H1 (cell line): Measurements from ENCODE around the gene MLANA. TPM values are rescaled to one million over a fixed set of nuclear protein-coding genes. Genes with fewer than 3 reads are reported as not detected.

Experiments used
- CTCF ChIA-PET: fragments of 300-600 bp; sonication (Branson Sonifier 250); formaldehyde crosslinking; loops from one replicate; lab custom pipeline; 2021; ENCODE audit not compliant: partially characterized antibody; lab: Charles Lee
- POLR2A ChIA-PET: fragments of 300-600 bp; sonication (Branson Sonifier 250); formaldehyde crosslinking; loops from one replicate; lab custom pipeline; 2021; ENCODE audit warnings: inconsistent platforms; ENCODE audit not compliant: partially characterized antibody; lab: Charles Lee
- DNase-seq, 2 experiments: peaks; one replicate each; pipeline versions ENCODE4 v3.0.0 to v3.0.0-alpha.2; 2010 to 2022; ENCODE audit warnings: low spot score in 2 of 2, low read depth in 1 of 2, mixed read lengths in 1 of 2
- FAIRE-seq: peaks from 2 replicates; lab custom pipeline; 2011; peaks lifted over from hg19 to GRCh38; lab: Jason Lieb, UNC
- H2AFZ ChIP-seq: 2 replicates; pipeline ENCODE4 v1.8.1; 2012; ENCODE audit warnings: low read length, inconsistent platforms
- H2AK5ac ChIP-seq: 2 replicates; pipeline ENCODE4 v1.6.1; 2013; ENCODE audit warnings: low read depth, low read length
- H2BK120ac ChIP-seq: replicated peaks from 2 replicates; pipeline ENCODE3; 2013; ENCODE audit warnings: low read depth, low read length, inconsistent platforms
- H2BK12ac ChIP-seq: 2 replicates; pipeline ENCODE4 v1.6.1; 2013; ENCODE audit warnings: low read depth, low read length
- H2BK15ac ChIP-seq: 2 replicates; pipeline ENCODE4 v1.6.1; 2013; ENCODE audit warnings: low read length
- H2BK20ac ChIP-seq: 2 replicates; pipeline ENCODE4 v1.6.1; 2013; ENCODE audit warnings: low read length
- H2BK5ac ChIP-seq: 2 replicates; pipeline ENCODE4 v1.6.1; 2013; ENCODE audit warnings: low read depth, low read length
- H3K14ac ChIP-seq: 2 replicates; pipeline ENCODE4 v1.6.1; 2013; ENCODE audit warnings: inconsistent platforms; ENCODE audit not compliant: insufficient read length
- H3K18ac ChIP-seq: 2 replicates; pipeline ENCODE4 v1.6.1; 2013; ENCODE audit warnings: low read length; ENCODE audit errors: extremely low read depth
- H3K23ac ChIP-seq: 2 replicates; pipeline ENCODE4 v1.6.1; 2013; ENCODE audit warnings: inconsistent platforms; ENCODE audit not compliant: insufficient read length
- H3K23me2 ChIP-seq: 2 replicates; pipeline ENCODE4 v1.6.1; 2013; ENCODE audit warnings: low read depth, low read length
- H3K27ac ChIP-seq: 2 replicates; pipeline ENCODE4 v1.6.1; 2011; ENCODE audit warnings: low read depth, low read length, inconsistent platforms
- H3K27me3 ChIP-seq, 4 experiments: replicated peaks in 1 of 4; 1 replicate in 1 of 4; 2 replicates in 3 of 4; pipeline versions ENCODE4 v1.6.1 to v1.8.1; 2011 to 2013; ENCODE audit warnings: low read length in 3 of 4, mild to moderate bottlenecking in 3 of 4, inconsistent platforms in 2 of 4, mixed read lengths in 2 of 4, moderate library complexity in 1 of 4; ENCODE audit not compliant: control insufficient read depth in 3 of 4, insufficient read depth in 3 of 4; ENCODE audit errors: extremely low read depth in 1 of 4
- H3K36me3 ChIP-seq, 4 experiments: 2 replicates each; pipeline versions ENCODE4 v1.6.1 to v1.8.1; 2011 to 2013; ENCODE audit warnings: mild to moderate bottlenecking in 4 of 4, low read length in 3 of 4, moderate library complexity in 2 of 4, control low read depth in 1 of 4, inconsistent platforms in 1 of 4; ENCODE audit not compliant: insufficient read depth in 4 of 4, control insufficient read depth in 2 of 4
- H3K4ac ChIP-seq: replicated peaks from 2 replicates; pipeline ENCODE3; 2013; ENCODE audit warnings: low read length, low read depth, mixed read lengths, inconsistent platforms; ENCODE audit not compliant: insufficient read length
- H3K4me1 ChIP-seq, 4 experiments: replicated peaks in 1 of 4; 1 replicate in 1 of 4; 2 replicates in 3 of 4; pipeline versions ENCODE4 v1.6.1 to v1.8.1; 2011 to 2013; ENCODE audit warnings: low read length in 3 of 4, inconsistent platforms in 2 of 4, mixed read lengths in 1 of 4; ENCODE audit not compliant: insufficient read depth in 4 of 4, control insufficient read depth in 3 of 4
- H3K4me2 ChIP-seq, 2 experiments: 2 replicates each; pipeline versions ENCODE4 v1.6.1 to v1.8.1; 2011 to 2013; ENCODE audit warnings: low read depth in 2 of 2, low read length in 2 of 2, control low read depth in 1 of 2, inconsistent platforms in 1 of 2, mild to moderate bottlenecking in 1 of 2; ENCODE audit not compliant: insufficient read depth in 1 of 2
- H3K4me3 ChIP-seq, 4 experiments: fragments of 200-600, 300-600 bp in 1 of 4; sonication (generic), shearing (Covaris generic), sonication (Bioruptor Twin) in 1 of 4; 2 replicates each; pipeline versions ENCODE4 v1.5.1 to v1.8.1; 2011 to 2016; ENCODE audit warnings: low read length in 4 of 4, low read depth in 3 of 4, control low read depth in 2 of 4, inconsistent platforms in 2 of 4, mild to moderate bottlenecking in 2 of 4, mixed read lengths in 1 of 4, moderate library complexity in 1 of 4; ENCODE audit not compliant: insufficient read depth in 2 of 4; ENCODE audit errors: extremely low read depth in 1 of 4
- H3K56ac ChIP-seq: replicated peaks from 2 replicates; pipeline ENCODE3; 2013; ENCODE audit warnings: low read depth, mild to moderate bottlenecking, mixed read lengths, low read length, inconsistent platforms; ENCODE audit not compliant: insufficient read length
- H3K79me1 ChIP-seq: 2 replicates; pipeline ENCODE4 v1.6.1; 2013; ENCODE audit warnings: low read depth, low read length, control low read depth
- H3K79me2 ChIP-seq, 2 experiments: 2 replicates each; pipeline versions ENCODE4 v1.6.1 to v1.8.1; 2012 to 2013; ENCODE audit warnings: low read length in 2 of 2, mild to moderate bottlenecking in 2 of 2, inconsistent platforms in 1 of 2; ENCODE audit not compliant: insufficient read depth in 2 of 2, control insufficient read depth in 1 of 2
- H3K9ac ChIP-seq, 4 experiments: replicated peaks in 1 of 4; 1 replicate in 1 of 4; 2 replicates in 3 of 4; pipeline versions ENCODE4 v1.6.1 to v1.8.1; 2011 to 2013; ENCODE audit warnings: low read depth in 3 of 4, low read length in 3 of 4, control low read depth in 2 of 4, mild to moderate bottlenecking in 2 of 4, moderate library complexity in 2 of 4, inconsistent platforms in 1 of 4; ENCODE audit errors: extremely low read depth in 1 of 4
- H3K9me3 ChIP-seq, 2 experiments: 2 replicates each; pipeline versions ENCODE4 v1.6.1 to v1.8.1; 2012 to 2013; ENCODE audit warnings: mild to moderate bottlenecking in 2 of 2, moderate library complexity in 2 of 2, control low read depth in 1 of 2, inconsistent platforms in 1 of 2, low read depth in 1 of 2, low read length in 1 of 2, mixed read lengths in 1 of 2; ENCODE audit not compliant: insufficient read depth in 2 of 2
- H4K20me1 ChIP-seq, 2 experiments: replicated peaks in 1 of 2; 2 replicates each; pipeline versions ENCODE3 to v1.8.1; 2011 to 2013; ENCODE audit warnings: inconsistent platforms in 2 of 2, low read length in 2 of 2, mild to moderate bottlenecking in 1 of 2; ENCODE audit not compliant: insufficient read depth in 2 of 2, control insufficient read depth in 1 of 2
- H4K5ac ChIP-seq: 2 replicates; pipeline ENCODE4 v1.6.1; 2013; ENCODE audit warnings: low read length, low read depth, mixed read lengths, inconsistent platforms; ENCODE audit not compliant: insufficient read length
- H4K8ac ChIP-seq: 2 replicates; pipeline ENCODE4 v1.8.0; 2013; ENCODE audit warnings: mild to moderate bottlenecking, moderate library complexity, low read length, inconsistent platforms; ENCODE audit not compliant: insufficient read depth; ENCODE audit errors: extremely low read depth
- H4K91ac ChIP-seq: replicated peaks from 2 replicates; pipeline ENCODE3; 2013; ENCODE audit warnings: low read length, mixed read lengths, inconsistent platforms; ENCODE audit not compliant: insufficient read length
- CEBPB ChIP-seq: IDR thresholded peaks from 2 replicates; pipeline ENCODE4 v1.6.1; 2012; ENCODE audit warnings: low read depth, low read length
- CHD2 ChIP-seq: IDR thresholded peaks from 2 replicates; pipeline ENCODE4 v1.6.1; 2012; ENCODE audit warnings: low read length, improper control_type of control experiment
- RAD21 ChIP-seq, 2 experiments: IDR thresholded peaks in 1 of 2; conservative IDR thresholded peaks in 1 of 2; 2 replicates each; pipeline ENCODE4 v1.6.1; 2011; ENCODE audit warnings: low read depth in 2 of 2, low read length in 2 of 2, improper control_type of control experiment in 1 of 2, inconsistent platforms in 1 of 2, mild to moderate bottlenecking in 1 of 2, moderate library complexity in 1 of 2
- RXRA ChIP-seq: IDR thresholded peaks from 2 replicates; pipeline ENCODE4 v1.6.1; 2011; ENCODE audit warnings: low read depth, mild to moderate bottlenecking, low read length, moderate library complexity; ENCODE audit not compliant: insufficient read depth
- ZNF274 ChIP-seq: IDR thresholded peaks from 2 replicates; pipeline ENCODE4 v1.7.0; 2012; ENCODE audit warnings: low read length, borderline replicate concordance; ENCODE audit errors: extremely low read depth
- WGBS, 2 experiments: shearing (Covaris generic) in 1 of 2; methylation state at CpG; one replicate each; pipeline versions ENCODE4 v1.1.6 to v1.1.7; 2013 to 2015; ENCODE audit warnings: low lambda C conversion rate in 2 of 2, mixed read lengths in 2 of 2, inconsistent platforms in 1 of 2, low coverage in 1 of 2, missing lambda C conversion rate in 1 of 2; ENCODE audit not compliant: insufficient replicate concordance in 2 of 2, insufficient coverage in 1 of 2, insufficient read length in 1 of 2; ENCODE audit errors: extremely low coverage in 1 of 2, missing lambda C conversion rate in 1 of 2; 5-methylcytosine and 5-hydroxymethylcytosine counted together
- polyA plus RNA-seq, 7 experiments: library from polyadenylated mRNA; depleted of rRNA in 3 of 7; stranded (reverse) in 5 of 7; unstranded in 2 of 7; fragments of >200 nt in 5 of 7; fragments of 200-250 nt in 2 of 7; gene quantifications; 1 replicate in 5 of 7; 2 replicates in 1 of 7; 4 replicates in 1 of 7; pipeline versions ENCODE4 v1.2.1 to v1.2.3, GENCODE V29; 2011 to 2013; ENCODE audit warnings: missing spikeins in 2 of 7, mixed read lengths in 2 of 7
- total RNA-seq: library from RNA; stranded (reverse); fragmentation: NEBNext Ultra II Directional; extraction: Animal tissue kit (Norgen Biotek cat#: 25700); gene quantifications from 2 replicates; pipeline ENCODE4 v1.2.1, GENCODE V29; 2021

The MLANA gene
- total and polyA plus RNA-seq, 2 of the 8 experiments (the other 6 are each of a cell fraction or from before 2014, with no cell fraction given) = not detected

DNA sequence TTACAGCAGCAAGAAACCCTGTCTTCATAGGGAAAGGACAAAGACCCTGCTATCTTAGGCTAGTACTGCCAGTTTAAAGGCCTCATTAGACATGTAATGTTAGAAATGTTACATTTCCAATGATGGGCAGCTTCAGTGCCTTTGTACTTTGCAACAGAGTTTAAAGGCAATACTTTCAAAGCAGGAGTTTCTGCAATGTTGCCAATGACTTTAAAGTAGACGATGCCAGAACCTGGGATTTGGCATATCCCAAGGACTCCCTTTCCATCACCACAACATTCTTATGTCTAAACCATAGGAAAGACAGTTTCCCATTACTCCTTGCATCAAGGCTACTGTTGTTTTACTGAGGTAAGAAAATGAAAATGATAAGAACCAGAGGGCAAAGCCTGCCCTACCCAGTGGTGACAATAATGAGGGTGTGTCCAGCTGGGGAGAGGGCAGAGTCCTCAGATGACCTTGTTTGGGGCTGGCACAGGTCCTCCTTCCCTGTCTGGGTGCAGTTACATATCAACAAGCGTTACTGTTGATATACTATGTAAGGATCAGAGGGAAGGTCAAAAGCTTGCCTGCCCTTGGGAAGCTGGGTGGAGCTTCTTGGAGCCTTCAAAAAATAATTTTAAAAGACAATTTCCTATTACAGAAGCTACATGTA is 27.5 kb upstream of the MLANA start:
- Histone ChIP-seq H3K9ac (no peak overlapping the region), H3K36me3 (no peaks in the 10 kb centered on the region), H3K4me1 (peaks cover 0 to 2% (median 1%) of the 10 kb centered on the region in 4 experiments; a peak in 4 of 7 replicates), H2BK20ac (no peak overlapping the region), H3K23me2 (no peaks in the 10 kb centered on the region), H3K14ac (no peak overlapping the region), H4K20me1 (no peaks in the 10 kb centered on the region), H3K4ac (no peak overlapping the region), H3K27me3 (no peaks in the 10 kb centered on the region), H4K91ac (no peak overlapping the region), H2BK12ac (no peak overlapping the region), H2BK5ac (no peak overlapping the region), H4K5ac (no peak overlapping the region), H3K56ac (no peak overlapping the region), H3K4me3 (no peak overlapping the region), H2AK5ac (no peak overlapping the region), H3K9me3 (no peaks in the 10 kb centered on the region), H4K8ac (no peak overlapping the region), H3K4me2 (no peak overlapping the region), H2BK120ac (no peak overlapping the region), H3K18ac (no peak overlapping the region), H3K23ac (no peak overlapping the region), H2AFZ (no peak overlapping the region), H3K27ac (no peak overlapping the region), H2BK15ac (no peak overlapping the region), H3K79me1 (no peaks in the 10 kb centered on the region), H3K79me2 (no peaks in the 10 kb centered on the region)
- FAIRE-seq (no peak), DNase-seq (no peak)
- ChIA-PET CTCF (interaction anchor here (0.6 to 1.8 kb wide), 5 partner anchors 12 to 443 kb away, joined by 3 to 6 read pairs (median 4); no protein-coding TSS in a partner anchor), POLR2A (interaction anchor here (1.6 kb wide), 1 partner anchor 22 kb away, joined by 3 read pairs; no protein-coding TSS in a partner anchor)
- no peak for TF ChIP-seq ZNF274
- TF ChIP-seq RAD21 (IDR thresholded peaks at IDR 0.05 in 1 of 2, conservative IDR thresholded peaks at IDR 0.05 in 1 of 2; ENCODE audit: low read depth in 2 of 2, low read length in 2 of 2) = no peak
- TF ChIP-seq CHD2 = no peak
- TF ChIP-seq RXRA = no peak
- no peak for TF ChIP-seq CEBPB
- WGBS, 2 experiments = 79% methylated on average over 2 of the region's 2 CpGs; no CpG with 5 or more reads in 1 of the 2 experiments
